Inferior parietal cortex (tissue), 1 donor: ENCODE data around the gene UNCX.
"Not testable (repeated sequence)": the region's sequence is repeated elsewhere in the genome, so short reads cannot be mapped to it uniquely, and the experiment has no call there.

Experiments used
- DNase-seq: peaks from one replicate; pipeline ENCODE4 v3.0.0-alpha.2; 2016; ENCODE audit errors: extremely low spot score

Gene UNCX

GRCh38 chr7:1257863-1258262 lies 25.2 kb downstream of the UNCX start:
- no peak for DNase-seq

- no peak for DNase-seq
These were observed 27.1 kb downstream of the UNCX start for GRCh38 chr7:1259621-1260243.

GRCh38 chr7:1260244-1260635 lies 27.6 kb downstream of the UNCX start:
- no peak for DNase-seq

- DNase-seq = not testable (repeated sequence)
These were observed 28.4 kb downstream of the UNCX start for GRCh38 chr7:1261036-1261435.

DNA sequence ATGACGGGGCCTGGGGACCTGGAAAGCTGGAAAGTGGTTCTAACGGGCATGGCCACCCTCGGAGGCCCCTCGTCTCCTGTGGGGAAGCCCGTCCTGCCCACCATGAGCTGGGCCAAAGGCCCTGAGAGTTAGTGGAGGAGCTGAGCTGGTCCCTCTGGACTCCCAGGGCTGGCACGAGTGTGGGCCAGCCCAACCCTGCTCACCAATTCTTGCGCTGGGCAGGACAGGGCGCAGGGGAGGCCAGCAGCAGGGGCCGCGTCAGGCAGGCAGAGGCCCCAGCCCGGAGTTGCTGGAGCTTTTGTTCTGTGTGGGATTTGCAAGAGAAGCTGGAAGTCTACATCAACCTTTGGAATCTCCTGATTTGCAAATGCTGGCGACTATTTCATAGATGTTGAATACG lies 29.8 kb downstream of the UNCX start:
- no peak for DNase-seq

- DNase-seq = no peak
These were observed 30.8 kb downstream of the UNCX start for GRCh38 chr7:1263391-1263951.

DNA sequence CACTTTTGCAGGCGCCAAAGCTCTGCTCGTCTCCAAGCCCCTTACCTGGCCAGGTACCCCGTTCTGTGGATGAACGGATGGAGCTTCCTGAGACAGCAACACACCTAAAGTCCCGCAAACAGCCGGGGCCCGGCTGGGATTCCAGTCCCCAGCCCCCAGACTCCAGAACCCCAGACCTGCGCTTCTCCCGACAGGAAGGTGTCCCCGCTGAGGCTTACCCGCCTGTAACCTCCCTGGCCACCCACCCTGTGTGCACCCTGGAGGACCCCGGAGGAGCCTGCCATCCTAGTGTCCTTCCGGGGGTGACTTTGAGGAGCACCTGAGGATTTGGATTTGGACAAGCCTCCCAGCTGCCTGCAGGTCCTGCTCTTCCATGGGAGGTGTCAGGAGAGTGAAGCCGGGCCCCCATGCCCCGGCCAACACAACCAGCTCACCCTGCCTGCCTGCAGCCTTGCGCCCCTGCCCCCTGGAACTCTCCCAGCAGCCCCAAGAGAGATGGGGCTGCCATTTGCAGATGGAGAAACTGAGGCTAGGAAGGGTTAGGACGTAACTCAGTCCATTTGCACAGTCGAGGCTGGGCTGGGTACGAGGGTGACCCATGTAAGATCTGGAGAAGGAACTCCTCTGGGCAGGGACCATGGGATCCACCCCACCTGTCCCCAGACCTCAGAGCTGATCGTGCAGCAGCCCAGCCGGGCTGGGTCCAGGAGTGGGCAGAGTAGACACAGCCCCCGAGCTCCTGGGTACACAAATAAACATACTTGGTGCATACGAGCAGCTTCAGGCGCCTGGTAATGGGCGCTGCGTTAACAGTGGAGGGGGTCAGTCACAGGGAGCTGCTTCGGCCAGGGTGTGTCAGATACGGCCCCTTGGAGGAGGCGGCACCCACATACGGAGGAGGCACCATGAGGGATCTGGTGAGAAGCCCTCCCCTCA lies 31.9 kb downstream of the UNCX start:
- no peak for DNase-seq

GRCh38 chr7:1267016-1267900 lies 34.6 kb downstream of the UNCX start:
- DNase-seq = no peak

DNA sequence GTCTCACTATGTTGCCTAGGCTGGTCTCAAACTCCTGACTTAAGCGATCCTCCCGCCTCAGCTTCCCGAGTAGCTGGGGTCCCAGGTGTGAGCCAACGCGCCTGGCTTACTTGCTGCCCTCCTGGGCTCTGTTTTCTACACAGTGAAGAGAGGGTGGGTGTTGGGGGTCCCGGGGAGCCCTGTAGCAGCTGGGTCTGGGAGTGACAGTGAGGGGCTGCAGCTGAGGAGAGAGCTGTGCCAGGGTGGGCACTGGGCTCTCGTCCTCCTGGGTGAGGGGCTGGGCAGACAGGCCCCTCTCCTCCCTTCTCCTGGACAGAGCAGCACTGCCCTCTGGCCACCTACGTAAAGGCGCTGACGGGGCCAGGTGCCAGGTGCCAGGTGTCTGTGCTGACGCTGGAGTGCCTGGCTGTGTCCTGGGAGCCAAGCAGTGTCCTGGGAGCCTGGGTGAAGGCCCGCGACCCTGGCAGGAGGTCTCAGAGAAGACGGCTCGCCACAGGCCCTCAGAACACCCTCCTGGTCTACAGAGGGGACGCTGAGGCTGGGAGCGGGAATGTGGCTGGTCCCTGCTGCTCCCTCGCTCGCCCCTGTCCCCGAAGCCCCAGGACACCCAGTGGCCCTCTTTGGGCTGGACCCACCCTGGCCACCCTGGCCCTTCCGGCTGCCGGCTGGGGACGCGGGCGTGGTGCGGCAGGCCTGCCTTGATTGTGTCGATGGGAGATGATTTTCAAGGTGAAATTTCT lies 35.6 kb downstream of the UNCX start:
- no peak for DNase-seq

DNA sequence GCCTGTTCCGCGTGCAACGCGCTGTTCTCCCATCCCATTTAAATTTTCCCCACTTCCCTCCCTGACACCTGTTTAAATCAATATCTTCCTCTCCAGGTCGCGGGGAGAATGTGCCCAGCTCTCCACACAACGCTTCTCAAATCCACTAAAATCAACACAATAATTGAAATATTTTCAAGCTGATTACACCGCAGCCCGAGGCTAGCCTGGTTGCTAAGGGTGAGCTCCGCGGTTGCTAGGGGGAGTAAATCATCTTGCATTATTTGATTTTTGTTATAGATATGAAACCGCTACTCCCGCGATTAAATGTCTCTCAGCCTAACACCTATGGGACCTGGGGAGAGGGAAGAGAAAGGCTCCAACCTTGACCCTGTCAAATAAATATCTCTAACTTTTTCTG lies 36.2 kb downstream of the UNCX start:
- DNase-seq = no peak

- no peak for DNase-seq
These were observed 36.7 kb downstream of the UNCX start for GRCh38 chr7:1269336-1269890.

GRCh38 chr7:1270181-1270580 lies 37.5 kb downstream of the UNCX start:
- no peak for DNase-seq

GRCh38 chr7:1271046-1271445 lies 38.4 kb downstream of the UNCX start:
- no peak for DNase-seq

GRCh38 chr7:1271656-1272055 lies 39.0 kb downstream of the UNCX start:
- no peak for DNase-seq

DNA sequence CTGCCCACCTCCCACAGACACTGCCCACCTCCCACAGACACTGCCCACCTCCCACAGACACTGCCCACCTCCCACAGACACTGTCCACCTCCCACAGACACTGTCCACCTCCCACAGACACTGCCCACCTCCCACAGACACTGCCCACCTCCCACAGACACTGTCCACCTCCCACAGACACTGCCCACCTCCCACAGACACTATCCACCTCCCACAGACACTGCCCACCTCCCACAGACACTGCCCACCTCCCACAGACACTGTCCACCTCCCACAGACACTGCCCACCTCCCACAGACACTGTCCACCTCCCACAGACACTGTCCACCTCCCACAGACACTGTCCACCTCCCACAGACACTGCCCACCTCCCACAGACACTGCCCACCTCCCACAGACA lies 39.5 kb downstream of the UNCX start:
- DNase-seq = not testable (repeated sequence)

- DNase-seq = no peak
These were observed 41.6 kb downstream of the UNCX start for GRCh38 chr7:1274121-1274875.

- DNase-seq = no peak
These were observed 42.3 kb downstream of the UNCX start for GRCh38 chr7:1274876-1275375.

DNA sequence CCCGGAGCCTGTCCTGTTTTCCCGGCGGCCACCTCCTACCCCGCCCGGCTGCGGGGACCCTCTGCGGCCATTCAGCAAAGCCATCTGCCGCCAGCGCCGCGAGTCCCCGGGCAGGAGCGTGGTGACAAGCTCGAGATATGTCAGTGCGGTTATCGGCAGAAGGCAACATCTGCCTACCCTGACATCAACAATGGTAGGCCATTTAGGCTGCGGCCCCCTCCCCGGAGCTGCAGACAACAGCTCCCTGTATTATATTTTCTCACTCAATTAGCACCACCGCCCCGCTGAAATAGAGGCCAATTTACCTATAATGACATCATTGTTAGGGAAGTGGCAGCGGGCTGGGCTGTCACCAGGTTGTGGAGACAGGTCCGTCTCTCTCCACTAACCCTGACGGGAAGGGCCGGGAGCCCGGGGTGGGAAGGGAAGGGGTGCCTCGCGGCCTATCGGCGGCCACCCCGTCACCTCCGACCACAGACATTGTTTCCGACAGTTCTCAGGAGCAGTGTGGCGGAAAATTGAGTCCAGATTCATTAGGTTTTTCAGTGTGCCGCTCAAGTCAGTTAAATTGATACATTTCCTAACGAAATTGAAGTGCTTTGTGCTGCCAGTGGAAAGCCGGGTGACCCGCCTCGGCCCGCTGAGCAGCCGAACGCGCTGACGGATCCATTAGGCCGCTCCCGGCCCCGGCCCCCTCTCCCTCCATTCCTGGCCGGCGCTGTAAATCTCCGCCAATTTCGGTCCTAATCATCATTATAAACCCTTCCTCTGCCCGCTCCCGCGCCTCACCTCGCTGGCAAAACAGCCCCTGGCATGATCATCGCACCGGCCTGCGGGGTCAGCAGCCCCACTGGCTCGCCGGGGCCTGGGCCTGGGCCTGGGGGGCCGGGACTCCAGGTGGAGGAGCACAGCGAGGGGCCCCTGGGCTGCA lies 43.0 kb downstream of the UNCX start:
- DNase-seq = no peak
